Renal cortical epithelial cell (primary cell): ENCODE data around the gene ZSCAN4. TPM values are rescaled to one million over a fixed set of nuclear protein-coding genes. Genes with fewer than 3 reads are reported as not detected.

ENCODE experiments used
- DNase-seq: peaks from one replicate; pipeline ENCODE4 v3.0.0-alpha.2; 2011; ENCODE audit warnings: low read depth
- total RNA-seq: library from RNA; depleted of rRNA; stranded (reverse); fragments of >200 nt; gene quantifications from 2 replicates; pipeline ENCODE4 v1.2.3, GENCODE V29; 2014

ZSCAN4 gene
- total RNA-seq, 1 donor from 2014 or later, result not detected

GRCh38 chr19:57675881-57676280, 7.1 kb downstream of the ZSCAN4 start:
- no peak for DNase-seq

- no peak for DNase-seq
These were observed 13.6 kb downstream of the ZSCAN4 start for GRCh38 chr19:57682226-57682766.

GRCh38 chr19:57686727-57687126, 18.0 kb downstream of the ZSCAN4 start:
- no peak for DNase-seq

- DNase-seq, result no peak
These were observed 18.8 kb downstream of the ZSCAN4 start for GRCh38 chr19:57687363-57688010.

GRCh38 chr19:57688011-57688763, 19.5 kb downstream of the ZSCAN4 start:
- no peak for DNase-seq

GRCh38 chr19:57689750-57690149, 21.0 kb downstream of the ZSCAN4 start:
- no peak for DNase-seq

GRCh38 chr19:57701625-57702024, 32.9 kb downstream of the ZSCAN4 start:
- no peak for DNase-seq

- DNase-seq, result no peak
These were observed 37.6 kb downstream of the ZSCAN4 start for GRCh38 chr19:57706346-57706745.

GRCh38 chr19:57708641-57709361, 40.1 kb downstream of the ZSCAN4 start, which contains the start of gene ZNF154:
Gene ZNF154, minus strand, starts transcription at chr19:57709204. Its CDS starts 233 bp downstream, at chr19:57708971.
- DNase-seq, result peak; percentile 21

GRCh38 chr19:57709616-57710015, 40.9 kb downstream of the ZSCAN4 start:
- no peak for DNase-seq

GRCh38 chr19:57712222-57712621, 43.5 kb downstream of the ZSCAN4 start:
- no peak for DNase-seq

- no peak for DNase-seq
These were observed 50.7 kb downstream of the ZSCAN4 start for GRCh38 chr19:57719424-57719823.

GRCh38 chr19:57719901-57720519, 51.3 kb downstream of the ZSCAN4 start:
- no peak for DNase-seq

- DNase-seq, result no peak
These were observed 52.1 kb downstream of the ZSCAN4 start for GRCh38 chr19:57720878-57721277.

Other genes starting within 250 kb of the ZSCAN4 start
- 11.6 and 15.8 TPM in 2 replicates for gene ZNF749, start 233.6 kb upstream of the ZSCAN4 start, total RNA-seq
- gene VN1R1, start 211.8 kb upstream of the ZSCAN4 start, total RNA-seq, result 0.35 and 0.75 TPM in 2 replicates
- 18.9 and 23.5 TPM in 2 replicates for gene ZNF772, start 191.4 kb upstream of the ZSCAN4 start, total RNA-seq
- gene ZNF419, start 181.2 kb upstream of the ZSCAN4 start, total RNA-seq, result 6.3 and 10.2 TPM in 2 replicates
- 18.9 and 22.1 TPM in 2 replicates for gene ZNF773, start 169.0 kb upstream of the ZSCAN4 start, total RNA-seq
- gene ZNF549, start 141.6 kb upstream of the ZSCAN4 start, total RNA-seq, result 7.5 and 9.2 TPM in 2 replicates
- 5.2 and 8.4 TPM in 2 replicates for gene ZNF550, start 109.1 kb upstream of the ZSCAN4 start, total RNA-seq
- gene ZNF416, start 90.0 kb upstream of the ZSCAN4 start, total RNA-seq, result 4.3 and 6.4 TPM in 2 replicates
- gene ZIK1, start 84.8 kb upstream of the ZSCAN4 start, total RNA-seq, result 5.0 and 8.3 TPM in 2 replicates
- gene ZNF530, start 69.0 kb upstream of the ZSCAN4 start, total RNA-seq, result 3.8 and 11.8 TPM in 2 replicates
- gene ZNF134, start 54.7 kb upstream of the ZSCAN4 start, total RNA-seq, result 15.6 and 23.8 TPM in 2 replicates
- 7.8 and 17.2 TPM in 2 replicates for gene ZNF211, start 35.8 kb upstream of the ZSCAN4 start, total RNA-seq
- 6.8 and 8.6 TPM in 2 replicates for gene ZNF551, start 13.0 kb downstream of the ZSCAN4 start, total RNA-seq
- gene ZNF154, start 40.3 kb downstream of the ZSCAN4 start, total RNA-seq, result 1.7 and 4.2 TPM in 2 replicates
- 5.9 and 10.5 TPM in 2 replicates for gene ZNF671, start 58.7 kb downstream of the ZSCAN4 start, total RNA-seq
- 13.2 and 18.5 TPM in 2 replicates for gene ZNF776, start 77.9 kb downstream of the ZSCAN4 start, total RNA-seq
- 16.2 and 18.1 TPM in 2 replicates for gene ZNF586, start 100.7 kb downstream of the ZSCAN4 start, total RNA-seq
- gene ZNF552, start 146.0 kb downstream of the ZSCAN4 start, total RNA-seq, result 11.8 and 17.7 TPM in 2 replicates
- 29.9 and 35.1 TPM in 2 replicates for gene ZNF587B, start 161.4 kb downstream of the ZSCAN4 start, total RNA-seq
- gene ZNF587, start 180.9 kb downstream of the ZSCAN4 start, total RNA-seq, result 29.0 and 75.3 TPM in 2 replicates
- gene ZNF814, start 220.1 kb downstream of the ZSCAN4 start, total RNA-seq, result 5.2 and 8.7 TPM in 2 replicates
- gene ZNF417, start 247.7 kb downstream of the ZSCAN4 start, total RNA-seq, result 8.3 and 28.5 TPM in 2 replicates